ENCODE measurements around the gene DENND4A.

DNA sequence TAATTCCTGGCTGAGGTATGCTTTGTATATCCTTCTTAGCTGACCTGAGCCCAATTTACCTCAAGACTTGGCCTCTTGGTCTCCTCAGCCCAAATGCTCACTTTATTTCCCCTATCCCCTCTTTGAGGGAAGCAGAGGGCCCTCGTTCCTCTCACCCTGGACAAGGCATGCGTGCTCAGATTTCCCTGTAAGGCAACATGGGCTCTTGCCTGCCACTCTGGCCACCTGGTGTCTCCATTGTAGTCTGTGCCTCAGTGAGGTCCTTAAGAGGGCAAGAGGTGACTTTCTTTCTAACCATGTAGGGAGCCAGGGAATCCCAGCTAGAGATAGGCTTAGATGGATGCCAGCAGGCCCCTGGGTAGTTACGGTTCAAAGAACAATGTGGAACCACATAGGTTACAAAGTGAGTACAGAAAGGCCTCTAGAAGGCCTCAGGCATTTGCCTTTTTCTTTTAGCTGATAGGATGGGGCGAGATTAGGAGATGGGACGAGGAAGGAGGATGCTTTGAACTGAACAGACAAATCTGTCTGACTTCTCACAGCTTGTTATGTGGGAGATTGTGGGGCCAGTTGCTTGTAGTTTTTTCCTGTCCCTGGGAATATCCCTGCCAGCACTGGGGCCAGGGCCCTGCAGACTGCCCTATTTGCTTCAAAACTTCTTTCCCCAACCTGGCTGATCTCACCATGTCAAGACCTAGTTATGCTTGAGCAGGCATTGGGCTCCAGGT is 180.0 kb downstream of the DENND4A start:
- TF ChIP-seq, protein P1, sequence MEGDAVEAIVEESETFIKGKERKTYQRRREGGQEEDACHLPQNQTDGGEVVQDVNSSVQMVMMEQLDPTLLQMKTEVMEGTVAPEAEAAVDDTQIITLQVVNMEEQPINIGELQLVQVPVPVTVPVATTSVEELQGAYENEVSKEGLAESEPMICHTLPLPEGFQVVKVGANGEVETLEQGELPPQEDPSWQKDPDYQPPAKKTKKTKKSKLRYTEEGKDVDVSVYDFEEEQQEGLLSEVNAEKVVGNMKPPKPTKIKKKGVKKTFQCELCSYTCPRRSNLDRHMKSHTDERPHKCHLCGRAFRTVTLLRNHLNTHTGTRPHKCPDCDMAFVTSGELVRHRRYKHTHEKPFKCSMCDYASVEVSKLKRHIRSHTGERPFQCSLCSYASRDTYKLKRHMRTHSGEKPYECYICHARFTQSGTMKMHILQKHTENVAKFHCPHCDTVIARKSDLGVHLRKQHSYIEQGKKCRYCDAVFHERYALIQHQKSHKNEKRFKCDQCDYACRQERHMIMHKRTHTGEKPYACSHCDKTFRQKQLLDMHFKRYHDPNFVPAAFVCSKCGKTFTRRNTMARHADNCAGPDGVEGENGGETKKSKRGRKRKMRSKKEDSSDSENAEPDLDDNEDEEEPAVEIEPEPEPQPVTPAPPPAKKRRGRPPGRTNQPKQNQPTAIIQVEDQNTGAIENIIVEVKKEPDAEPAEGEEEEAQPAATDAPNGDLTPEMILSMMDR (IDR thresholded peaks at IDR 0.05; ENCODE audit: insufficient read depth, low read length, poor library complexity, severe bottlenecking): no peak
- no peak for TF ChIP-seq EZH2phosphoT487 (conservative IDR thresholded peaks at IDR 0.05; ENCODE audit: low read length)
